Activated B cell treated with CpG ODN at 0.5 μM for 24 hours (primary cell): ENCODE measurements around the gene PARK7. TPM values are rescaled to one million over a fixed set of nuclear protein-coding genes. Genes with fewer than 3 reads are reported as not detected.

Experiments used
- ATAC-seq: fragments of 200-7000 bp; cut with Tn5 transposase; one replicate; pipeline ENCODE4 v1.10.0; 2021; ENCODE audit warnings: low read depth, mild to moderate bottlenecking, moderate library complexity
- CTCF ChIA-PET: fragments of 350-600 bp; sonication (Branson Sonifier 250); formaldehyde crosslinking; loops from one replicate; lab custom pipeline; 2021; ENCODE audit warnings: antibody characterized with exemption; lab: Charles Lee
- POLR2A ChIA-PET: fragments of 350-600 bp; sonication (Branson Sonifier 250); formaldehyde crosslinking; loops from one replicate; lab custom pipeline; 2021; ENCODE audit warnings: antibody characterized with exemption; lab: Charles Lee
- DNase-seq: peaks from one replicate; pipeline ENCODE4 v3.0.0; 2022
- H3K27ac Mint-ChIP-seq: one replicate; pipeline ENCODE4 v1.8.0; 2020; ENCODE audit warnings: mixed read lengths
- H3K27me3 Mint-ChIP-seq: one replicate; pipeline ENCODE4 v1.8.0; 2021; ENCODE audit warnings: mixed read lengths
- H3K36me3 Mint-ChIP-seq: one replicate; pipeline ENCODE4 v1.8.0; 2021; ENCODE audit warnings: low read depth, mixed read lengths
- H3K4me1 Mint-ChIP-seq: one replicate; pipeline ENCODE4 v1.8.0; 2021; ENCODE audit warnings: mixed read lengths
- H3K4me3 Mint-ChIP-seq: one replicate; pipeline ENCODE4 v1.8.0; 2020; ENCODE audit warnings: mild to moderate bottlenecking, mixed read lengths
- H3K9me3 Mint-ChIP-seq: one replicate; pipeline ENCODE4 v1.8.0; 2020; ENCODE audit warnings: mixed read lengths
- intact Hi-C: fragments of 100-400 bp; cut with micrococcal nuclease; formaldehyde crosslinking; loops from one replicate; pipeline ENCODE4 v1.15.1; 2024
- total RNA-seq: library from RNA; stranded (reverse); gene quantifications from 2 replicates; pipeline ENCODE4 v1.2.3, GENCODE V29; 2022
- TF ChIP-seq, protein P1 (sequence below): fragments of 200-600 bp; IDR thresholded peaks from one replicate; pipeline ENCODE4 v1.8.0; 2022; ENCODE audit warnings: antibody characterized with exemption, mild to moderate bottlenecking

The PARK7 gene
- total RNA-seq, 1 donor from 2014 or later = 242 TPM

- Mint-ChIP-seq H3K36me3 (no peaks in the 10 kb centered on the region), H3K9me3 (no peaks in the 10 kb centered on the region), H3K27me3 (peaks cover 18% of the 10 kb centered on the region), H3K4me3 (no peak overlapping the region), H3K27ac (no peak overlapping the region), H3K4me1 (peaks cover 12% of the 10 kb centered on the region)
- ATAC-seq = no peak
- CTCF ChIA-PET = interaction anchor here (0.7 to 1.9 kb wide), 2 partner anchors 321 to 821 kb away, joined by 3 to 5 read pairs; no protein-coding TSS in a partner anchor
- intact Hi-C loops = loop anchor here (5.0 kb wide), 1 partner anchor 246 kb away; the partner anchor contains the start of gene PER3
- no peak for DNase-seq
- POLR2A ChIA-PET = no interaction called here
- TF ChIP-seq, protein P1, sequence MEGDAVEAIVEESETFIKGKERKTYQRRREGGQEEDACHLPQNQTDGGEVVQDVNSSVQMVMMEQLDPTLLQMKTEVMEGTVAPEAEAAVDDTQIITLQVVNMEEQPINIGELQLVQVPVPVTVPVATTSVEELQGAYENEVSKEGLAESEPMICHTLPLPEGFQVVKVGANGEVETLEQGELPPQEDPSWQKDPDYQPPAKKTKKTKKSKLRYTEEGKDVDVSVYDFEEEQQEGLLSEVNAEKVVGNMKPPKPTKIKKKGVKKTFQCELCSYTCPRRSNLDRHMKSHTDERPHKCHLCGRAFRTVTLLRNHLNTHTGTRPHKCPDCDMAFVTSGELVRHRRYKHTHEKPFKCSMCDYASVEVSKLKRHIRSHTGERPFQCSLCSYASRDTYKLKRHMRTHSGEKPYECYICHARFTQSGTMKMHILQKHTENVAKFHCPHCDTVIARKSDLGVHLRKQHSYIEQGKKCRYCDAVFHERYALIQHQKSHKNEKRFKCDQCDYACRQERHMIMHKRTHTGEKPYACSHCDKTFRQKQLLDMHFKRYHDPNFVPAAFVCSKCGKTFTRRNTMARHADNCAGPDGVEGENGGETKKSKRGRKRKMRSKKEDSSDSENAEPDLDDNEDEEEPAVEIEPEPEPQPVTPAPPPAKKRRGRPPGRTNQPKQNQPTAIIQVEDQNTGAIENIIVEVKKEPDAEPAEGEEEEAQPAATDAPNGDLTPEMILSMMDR = no peak
These were observed 66.4 kb downstream of the PARK7 start for GRCh38 chr1:8027748-8028570.

- intact Hi-C loops = loop anchor here (5.0 kb wide), 1 partner anchor 246 kb away; the partner anchor contains the start of gene PER3
- Mint-ChIP-seq H3K27me3 (peaks cover 16% of the 10 kb centered on the region), H3K27ac (no peak overlapping the region), H3K4me1 (peaks cover 12% of the 10 kb centered on the region), H3K4me3 (no peak overlapping the region), H3K9me3 (no peaks in the 10 kb centered on the region), H3K36me3 (no peaks in the 10 kb centered on the region)
- ATAC-seq (no peak), DNase-seq (no peak)
- TF ChIP-seq, protein P1 = no peak
- POLR2A ChIA-PET = interaction anchor here (0.6 kb wide), 1 partner anchor 74 kb away, joined by 4 read pairs; no protein-coding TSS in a partner anchor
- CTCF ChIA-PET = interaction anchor here (0.7 to 1.9 kb wide), 2 partner anchors 320 to 820 kb away, joined by 3 to 5 read pairs; no protein-coding TSS in a partner anchor
These were observed 67.0 kb downstream of the PARK7 start for GRCh38 chr1:8028571-8028910.

GRCh38 chr1:8031176-8031785 is 69.8 kb downstream of the PARK7 start:
- CTCF ChIA-PET = interaction anchor here (0.7 to 2.2 kb wide), 10 partner anchors 9 to 818 kb away, joined by 3 to 9 read pairs (median 5); no protein-coding TSS in a partner anchor
- Mint-ChIP-seq H3K4me3 (no peak overlapping the region), H3K4me1 (peaks cover 6% of the 10 kb centered on the region), H3K9me3 (no peaks in the 10 kb centered on the region), H3K36me3 (no peaks in the 10 kb centered on the region), H3K27me3 (peaks cover 16% of the 10 kb centered on the region), H3K27ac (no peak overlapping the region)
- ATAC-seq = no peak
- POLR2A ChIA-PET = no interaction called here
- TF ChIP-seq, protein P1 = no peak
- intact Hi-C loops = loop anchor here (1.0 kb wide), 1 partner anchor 318 kb away; no protein-coding TSS in a partner anchor
- DNase-seq = no peak

GRCh38 chr1:8032366-8032910 is 70.9 kb downstream of the PARK7 start:
- CTCF ChIA-PET = interaction anchor here (0.9 to 2.2 kb wide), 4 partner anchors 316 to 816 kb away, joined by 4 to 9 read pairs (median 6); no protein-coding TSS in a partner anchor
- Mint-ChIP-seq H3K27me3 (peaks cover 16% of the 10 kb centered on the region), H3K4me1 (no peaks in the 10 kb centered on the region), H3K9me3 (no peaks in the 10 kb centered on the region), H3K27ac (no peak overlapping the region), H3K36me3 (no peaks in the 10 kb centered on the region), H3K4me3 (no peak overlapping the region)
- no peak for ATAC-seq
- intact Hi-C loops = no loop called here
- TF ChIP-seq, protein P1 = no peak
- POLR2A ChIA-PET = no interaction called here
- no peak for DNase-seq
